Measurements from ENCODE around the gene SUGCT.
"Not testable (repeated sequence)": the region's sequence is repeated elsewhere in the genome, so short reads cannot be mapped to it uniquely, and the experiment has no call there.

SUGCT gene

DNA sequence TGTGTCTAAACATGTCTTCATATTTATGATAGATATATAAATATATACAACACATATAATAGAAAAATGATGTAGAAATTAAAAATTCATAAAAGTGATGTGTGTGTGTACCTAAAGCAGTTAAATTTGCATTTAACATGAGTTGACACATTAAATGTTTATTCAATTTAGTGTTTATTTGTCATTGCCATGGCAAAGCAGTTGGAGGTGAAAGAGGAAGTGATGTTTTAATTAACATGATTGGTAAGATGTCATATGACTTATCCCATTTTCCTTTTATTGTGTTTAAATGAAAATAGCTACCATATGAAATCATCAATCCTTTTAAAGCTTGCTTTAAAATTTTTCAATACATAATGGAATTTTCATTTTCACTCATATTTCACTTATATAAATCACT lies 452.6 kb downstream of the SUGCT start:
- no peak for DNase-seq

DNA sequence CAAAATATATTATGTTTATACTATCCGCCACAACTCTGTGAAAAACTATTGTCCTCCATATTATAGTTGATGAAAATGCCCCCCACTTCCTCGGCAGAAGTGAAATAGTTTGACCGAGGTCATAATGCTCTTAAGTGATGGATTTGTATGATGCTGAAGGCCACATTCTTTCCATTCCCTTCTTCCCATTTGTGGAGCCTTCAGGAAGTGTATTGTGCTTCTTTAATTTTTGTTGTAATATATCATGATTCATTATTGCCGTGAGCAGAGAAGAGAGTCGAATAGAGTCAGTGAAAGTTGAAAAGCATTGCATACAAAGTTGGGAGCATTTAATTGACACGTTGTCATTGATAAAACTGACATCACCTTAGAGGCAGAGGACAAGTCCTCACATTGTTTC lies 460.3 kb downstream of the SUGCT start:
- no peak for DNase-seq

DNA sequence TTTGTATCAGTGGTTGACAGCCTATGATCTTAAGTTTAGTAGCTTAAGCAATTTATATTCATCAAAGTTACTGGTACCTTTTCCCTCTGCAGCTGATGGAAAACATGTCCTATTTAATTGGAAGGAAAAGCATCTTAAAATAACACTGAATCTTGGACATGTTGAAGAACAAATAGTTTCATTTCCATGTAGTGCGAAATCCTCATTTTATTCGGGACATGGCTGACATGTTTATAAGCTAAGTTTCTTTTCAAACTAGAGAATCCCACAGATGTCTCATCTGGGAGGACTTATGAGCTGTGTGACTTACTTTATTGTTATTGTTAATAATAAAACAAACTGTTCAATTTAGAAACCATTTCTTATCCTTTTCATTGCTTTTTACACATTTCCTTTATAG lies 461.0 kb downstream of the SUGCT start:
- no peak for DNase-seq

DNA sequence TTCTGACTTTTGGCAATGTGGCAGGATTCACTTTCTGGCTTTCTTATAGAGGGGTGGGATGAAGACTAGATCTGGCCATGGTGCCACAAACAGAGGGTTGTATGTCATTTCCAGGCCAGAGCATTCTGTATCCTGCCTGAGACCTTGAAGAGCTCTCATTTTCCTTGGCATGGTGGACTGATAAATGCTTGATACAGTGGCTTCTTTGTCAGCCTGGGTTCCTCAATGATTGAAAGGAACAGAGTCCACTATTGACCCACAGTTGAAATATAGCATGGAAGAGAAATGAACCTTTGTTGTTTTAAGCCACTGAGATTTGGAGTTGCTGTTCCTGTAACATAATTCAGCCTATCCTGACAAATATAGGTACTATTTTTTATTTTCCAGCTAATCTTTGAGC lies 462.7 kb downstream of the SUGCT start:
- DNase-seq: no peak

DNA sequence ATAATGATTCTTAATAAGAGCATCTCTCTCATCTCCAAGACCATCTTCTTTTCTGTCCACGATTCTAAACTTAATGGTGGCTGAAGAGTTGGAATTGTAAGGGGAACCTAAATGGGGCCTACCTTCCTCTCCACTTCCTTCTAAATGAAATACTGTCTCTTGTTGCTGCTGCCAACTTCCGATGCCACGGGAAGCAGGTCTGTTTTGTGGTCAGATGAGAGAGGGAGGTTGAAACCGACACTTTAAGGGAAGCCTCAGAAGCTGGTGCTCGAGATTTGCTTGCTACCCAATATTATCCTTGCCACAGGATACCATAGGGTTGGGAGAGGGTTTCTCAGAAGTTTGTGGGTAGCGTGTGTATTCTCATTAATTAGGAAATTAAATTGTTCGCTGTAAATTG lies 464.1 kb downstream of the SUGCT start:
- no peak for DNase-seq

DNA sequence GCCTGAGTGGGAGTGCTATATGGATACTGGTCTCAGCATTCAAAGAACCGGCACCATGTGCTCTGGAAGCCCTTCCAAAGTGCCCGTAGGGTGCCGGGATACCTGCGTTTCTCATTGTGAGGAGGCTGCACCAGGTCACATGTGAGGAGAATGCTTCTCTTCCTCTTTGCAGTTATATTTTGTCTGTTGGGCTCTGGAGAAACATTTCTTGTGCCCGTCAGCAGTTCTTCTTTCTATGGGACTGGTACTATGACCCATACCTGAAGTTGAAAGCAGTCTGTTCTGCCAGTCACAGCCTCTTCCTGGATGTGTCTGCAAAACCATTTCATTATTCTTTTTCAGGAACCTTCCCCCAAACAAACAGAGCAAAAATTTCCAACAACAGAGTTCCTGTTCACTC lies 465.0 kb downstream of the SUGCT start:
- DNase-seq: no peak

DNA sequence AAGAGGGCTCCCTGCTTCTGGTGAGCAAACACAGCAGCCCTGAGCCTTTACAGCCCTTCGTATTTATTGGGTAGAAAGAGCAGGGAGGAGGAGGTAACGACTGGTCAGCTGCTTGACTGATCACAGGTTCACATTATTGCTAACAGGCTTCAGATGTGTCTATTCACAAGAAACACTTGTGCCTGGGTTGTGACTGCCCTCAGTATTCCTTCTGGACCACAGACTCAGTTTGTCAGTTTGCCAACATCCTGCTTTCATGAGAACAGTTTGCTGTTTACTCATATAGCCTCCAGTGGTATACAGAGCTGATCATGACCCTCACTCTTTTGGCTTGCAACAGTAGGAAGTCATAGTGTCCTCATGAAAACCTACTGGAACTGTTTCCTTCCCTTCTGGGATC lies 467.5 kb downstream of the SUGCT start:
- not testable (repeated sequence) for DNase-seq

DNA sequence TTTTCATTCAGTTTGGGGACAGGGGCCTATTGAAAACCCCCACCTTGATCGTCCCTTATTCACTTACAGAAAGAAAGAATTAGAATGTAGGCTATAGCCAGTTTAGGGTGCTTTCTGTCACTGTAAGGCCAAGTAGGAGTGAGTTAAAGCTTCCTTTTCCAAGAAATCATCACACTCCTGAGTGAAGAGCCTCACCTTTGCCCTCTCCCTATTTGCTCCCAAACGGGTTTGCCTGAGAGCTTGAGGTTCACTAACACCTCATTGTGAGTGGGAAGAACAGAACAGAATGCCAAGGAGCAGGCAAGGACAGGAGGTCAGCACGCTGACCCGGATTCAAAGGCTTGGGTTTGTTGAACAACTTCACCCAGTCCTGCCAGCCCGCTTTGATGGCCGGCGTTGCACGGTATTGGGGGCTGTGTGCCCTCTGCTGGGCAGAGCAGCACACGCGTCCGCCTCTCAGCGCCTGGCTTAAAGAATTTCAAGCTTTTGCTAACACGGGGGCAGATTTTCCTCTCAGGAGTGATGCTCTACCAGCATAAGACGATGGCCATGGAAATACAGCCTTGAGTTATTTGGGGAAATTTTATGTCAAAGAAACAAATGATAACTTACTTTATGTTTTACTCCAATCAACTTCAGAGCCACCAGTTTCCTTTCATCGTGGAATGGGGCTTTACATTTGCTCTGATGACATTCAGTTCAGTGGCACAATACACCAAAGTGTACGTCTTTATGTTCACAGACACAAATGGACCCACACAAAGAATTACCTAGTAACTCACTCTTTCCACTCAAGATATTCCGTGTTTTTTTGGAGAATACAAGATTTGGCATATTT lies 470.0 kb downstream of the SUGCT start:
- peak; percentile 82 for DNase-seq

DNA sequence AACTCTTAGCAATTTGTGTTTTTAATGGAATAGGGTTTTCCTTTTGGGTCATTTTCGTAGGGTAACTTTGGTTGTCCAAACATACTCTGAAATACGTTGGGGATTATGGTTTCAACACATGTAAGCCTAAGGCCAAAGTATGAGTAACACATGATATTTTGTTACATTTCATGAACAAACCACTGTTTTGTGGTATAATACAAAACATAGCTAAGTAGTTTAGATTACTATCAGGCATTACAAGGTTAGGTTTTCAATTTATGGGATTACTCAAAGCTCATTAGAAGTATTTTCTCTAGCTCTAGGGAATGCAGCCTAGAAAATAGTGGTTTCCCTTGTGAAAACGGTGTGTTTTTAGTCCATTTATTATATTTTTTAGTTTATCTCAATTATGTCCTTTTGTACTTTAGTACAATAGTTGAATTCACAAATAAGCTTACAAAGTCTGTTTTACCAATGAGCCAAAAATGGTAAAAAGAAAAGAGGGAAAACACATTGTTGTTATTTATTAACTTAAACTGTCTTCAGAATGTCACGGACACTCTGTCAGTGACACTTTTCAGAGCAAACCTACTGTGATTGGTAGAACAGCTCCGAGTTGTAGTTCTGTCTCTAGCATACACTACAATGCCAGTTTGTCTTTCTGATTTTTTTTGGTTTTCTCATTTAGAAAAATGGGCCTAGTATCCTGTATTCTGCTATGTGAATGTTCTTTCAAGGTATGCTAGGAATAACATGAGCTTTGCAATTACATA lies 473.7 kb downstream of the SUGCT start:
- DNase-seq: no peak

DNA sequence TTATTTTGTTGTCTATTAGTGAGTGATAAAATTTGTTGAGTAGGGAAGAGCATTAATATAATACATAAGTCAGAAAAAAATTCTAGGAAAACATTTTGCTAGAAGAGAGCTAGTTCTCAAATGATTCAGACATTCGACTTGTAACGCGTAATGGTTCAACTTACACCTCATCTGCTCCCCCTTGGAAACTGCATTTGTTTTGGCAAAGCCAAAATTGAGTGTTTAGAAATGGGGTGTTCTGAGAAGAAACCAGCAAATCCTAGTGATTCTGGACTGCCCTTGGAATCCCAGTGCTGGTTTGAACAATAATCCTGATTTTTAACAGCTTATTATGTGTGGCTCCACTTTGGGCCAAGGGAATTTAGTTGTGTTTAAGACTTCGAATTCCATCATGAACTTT lies 475.7 kb downstream of the SUGCT start:
- no peak for DNase-seq

DNA sequence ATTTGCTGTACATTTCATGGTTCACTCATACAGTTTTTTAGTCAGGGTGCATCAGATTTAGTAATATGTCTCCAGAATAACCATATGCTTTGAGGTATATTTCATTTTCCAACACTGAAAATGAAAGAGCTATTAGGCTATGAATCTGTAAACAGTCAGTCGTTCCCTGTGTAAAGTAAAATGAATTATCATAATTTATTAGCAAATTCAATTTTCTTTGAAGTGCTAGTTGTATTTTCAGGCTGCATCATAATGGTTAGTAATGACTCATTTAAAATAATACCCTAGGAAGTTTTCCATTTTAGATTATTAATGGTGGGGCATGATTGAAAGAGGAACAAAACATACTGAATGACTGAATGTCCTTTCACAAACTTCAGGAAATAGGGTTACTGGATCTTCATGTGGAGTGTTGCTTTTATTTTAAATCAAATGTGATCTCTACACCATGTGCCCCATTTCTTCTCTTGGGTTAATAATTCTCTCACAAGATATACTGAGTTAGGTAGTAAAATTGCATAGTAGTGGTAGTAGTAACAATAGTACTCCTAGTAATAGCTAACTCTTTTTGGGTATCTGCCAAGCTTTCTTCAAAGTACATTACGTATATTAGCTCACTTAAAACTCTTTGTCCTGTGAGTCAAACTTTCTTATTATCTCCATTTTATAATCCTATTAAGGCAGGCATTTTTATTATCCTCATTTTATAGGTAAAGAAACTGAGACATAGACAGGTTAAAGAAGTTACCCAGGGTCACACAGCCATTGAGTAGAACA lies 476.5 kb downstream of the SUGCT start:
- no peak for DNase-seq

DNA sequence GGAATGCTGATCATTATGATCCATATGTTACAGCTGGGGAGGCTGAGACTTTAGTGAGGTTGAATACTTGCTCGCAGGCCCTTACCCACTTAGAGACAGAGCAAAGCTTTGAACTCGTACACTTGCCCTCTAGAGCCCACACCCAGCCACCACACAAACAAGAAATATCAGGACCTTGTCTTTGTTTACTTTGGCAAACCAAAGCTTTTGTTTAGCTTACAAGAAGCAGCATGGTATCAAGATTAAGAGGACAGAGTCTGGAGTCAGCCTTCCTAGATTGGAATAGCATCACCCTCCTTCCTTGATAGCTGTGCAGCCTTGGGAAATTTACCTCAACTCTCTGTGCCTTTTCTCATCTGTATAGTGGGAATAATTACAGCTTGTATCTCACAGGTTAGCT lies 477.5 kb downstream of the SUGCT start:
- no peak for DNase-seq

DNA sequence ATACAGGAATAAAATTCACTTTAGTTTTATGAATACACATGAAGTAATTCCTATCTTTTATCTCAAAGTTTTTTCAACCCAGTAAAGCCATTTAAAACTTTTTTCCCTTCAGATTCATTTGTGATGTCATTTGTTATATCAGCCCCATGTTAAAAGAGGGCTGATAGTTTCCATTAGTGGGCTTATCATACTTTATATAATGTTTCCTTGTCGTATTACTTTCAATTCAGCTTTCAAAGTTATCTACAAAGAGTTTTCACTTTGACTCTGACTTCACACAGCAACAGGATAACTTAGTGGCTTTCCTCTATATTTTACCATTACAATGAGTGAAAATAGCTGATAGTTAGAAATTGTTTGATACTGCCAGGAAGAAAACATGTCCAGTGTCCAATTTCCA lies 484.8 kb downstream of the SUGCT start:
- no peak for DNase-seq

DNA sequence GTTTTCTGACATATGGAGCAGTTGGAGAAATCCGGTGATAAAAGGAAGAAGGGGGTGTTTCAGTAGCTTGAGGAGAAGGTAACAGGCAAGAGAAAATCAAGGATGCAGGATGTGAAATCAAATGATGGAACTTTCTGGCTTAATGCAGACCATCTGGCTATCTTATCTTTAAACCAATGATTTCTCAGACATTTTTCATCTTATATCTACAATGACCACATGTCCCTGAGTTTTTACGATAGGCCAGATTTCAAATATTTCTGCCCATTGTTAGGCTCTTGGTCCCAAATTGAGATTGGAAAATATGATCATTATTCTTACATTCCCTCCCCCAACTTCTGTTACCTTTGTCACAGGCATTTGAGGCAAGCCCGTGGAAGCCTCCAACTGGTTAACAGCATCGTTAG lies 486.8 kb downstream of the SUGCT start:
- DNase-seq: no peak

DNA sequence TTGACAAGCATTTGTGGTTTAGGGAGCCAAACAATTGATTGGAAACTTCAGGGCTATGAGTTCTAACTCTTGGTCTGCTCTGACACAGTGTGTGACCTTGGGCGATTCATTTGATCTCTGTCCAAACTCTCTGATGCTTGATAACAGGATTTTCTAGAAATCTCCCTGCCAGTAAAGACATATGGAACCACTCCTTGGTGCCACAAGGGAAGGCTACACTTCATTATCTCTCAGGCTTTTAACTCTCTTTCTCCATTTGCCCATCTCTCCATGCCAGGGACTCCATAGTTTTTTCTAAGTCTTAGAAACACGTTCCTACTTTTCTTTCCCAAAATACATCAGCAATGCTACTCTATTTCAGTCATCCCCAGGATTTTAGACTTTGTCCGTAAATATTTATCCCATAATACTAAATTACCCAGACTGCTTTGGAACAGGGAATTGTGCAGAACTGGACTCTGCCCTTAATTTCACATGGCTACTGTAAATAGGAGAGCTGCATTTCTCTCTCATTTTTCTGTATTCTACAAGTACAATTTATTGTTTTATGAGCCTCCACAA lies 488.2 kb downstream of the SUGCT start:
- no peak for DNase-seq

DNA sequence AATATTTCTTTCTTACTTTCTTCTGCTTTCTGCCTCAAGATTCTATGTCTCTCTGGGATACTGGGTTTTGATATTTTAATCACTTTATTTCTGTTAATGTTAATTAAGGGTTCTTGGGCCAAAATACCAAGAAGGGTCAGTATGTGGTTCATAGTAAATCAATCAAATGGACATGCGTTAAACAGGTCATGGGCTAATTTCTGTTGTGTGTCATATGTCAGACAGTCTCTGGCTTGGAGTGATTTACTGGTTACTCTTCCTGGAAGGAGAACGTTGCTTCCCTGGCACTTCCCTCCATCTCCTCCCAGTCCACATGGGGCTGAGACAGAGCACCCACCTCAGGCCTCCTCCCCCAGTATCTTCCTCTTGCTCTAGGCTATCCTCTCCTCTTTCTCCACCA lies 489.1 kb downstream of the SUGCT start:
- no peak for DNase-seq

DNA sequence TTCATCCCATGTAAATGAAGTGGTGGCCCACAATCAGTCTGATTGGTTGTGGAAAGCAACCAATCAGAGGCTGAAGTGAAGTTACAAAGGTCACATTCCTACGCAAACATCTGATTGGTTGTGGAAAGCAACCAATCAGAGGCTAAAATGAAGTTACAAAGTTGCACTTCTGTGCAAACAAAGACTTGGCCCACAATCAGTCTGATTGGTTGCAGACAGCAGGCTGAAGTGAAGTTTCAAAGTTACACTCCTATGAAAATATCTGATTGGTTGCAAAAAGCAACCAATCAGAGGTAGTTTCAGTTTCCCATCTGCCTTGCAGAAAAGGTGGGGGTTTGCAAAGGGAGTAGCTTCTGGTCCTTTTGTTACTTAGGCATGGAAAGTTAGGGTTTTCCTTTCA lies 492.6 kb downstream of the SUGCT start:
- not testable (repeated sequence) for DNase-seq

DNA sequence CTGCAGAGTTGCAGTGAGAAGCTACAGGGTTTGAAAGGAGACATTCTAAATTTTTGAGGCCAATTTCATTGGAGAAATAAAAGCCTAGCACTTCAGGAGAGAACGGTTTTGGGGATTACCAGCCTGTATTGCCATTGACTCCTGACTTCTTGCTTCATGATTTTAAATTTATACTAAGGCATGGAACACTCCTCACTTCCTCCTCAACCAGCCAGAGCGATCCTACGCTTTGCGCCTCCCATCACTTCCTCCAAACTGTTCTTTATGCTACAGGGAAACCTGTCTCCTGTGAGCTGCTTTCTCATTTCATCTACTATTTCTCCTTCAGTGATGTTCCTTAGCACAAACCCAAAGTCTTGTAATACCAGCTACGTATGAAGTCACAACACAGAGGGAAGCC lies 495.1 kb downstream of the SUGCT start:
- no peak for DNase-seq

DNA sequence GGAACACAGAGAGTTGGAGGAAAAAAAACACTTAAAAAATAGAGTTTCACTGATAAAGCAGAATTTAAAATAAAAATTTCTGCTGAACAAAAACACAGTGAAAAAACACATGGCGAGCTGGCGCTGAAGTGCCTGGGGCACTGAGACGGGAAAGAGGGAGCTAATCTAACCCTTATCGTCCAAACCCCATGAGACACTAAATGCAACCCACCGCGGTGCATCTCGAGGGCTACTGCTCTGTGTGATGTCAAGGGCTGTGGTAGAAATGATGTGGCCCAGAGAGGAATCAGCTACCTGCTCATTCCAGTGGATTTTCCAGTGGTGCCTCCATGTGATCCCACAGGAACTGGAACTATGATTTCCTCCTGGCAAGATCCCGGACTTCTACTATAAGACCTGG lies 499.3 kb downstream of the SUGCT start:
- no peak for DNase-seq

DNA sequence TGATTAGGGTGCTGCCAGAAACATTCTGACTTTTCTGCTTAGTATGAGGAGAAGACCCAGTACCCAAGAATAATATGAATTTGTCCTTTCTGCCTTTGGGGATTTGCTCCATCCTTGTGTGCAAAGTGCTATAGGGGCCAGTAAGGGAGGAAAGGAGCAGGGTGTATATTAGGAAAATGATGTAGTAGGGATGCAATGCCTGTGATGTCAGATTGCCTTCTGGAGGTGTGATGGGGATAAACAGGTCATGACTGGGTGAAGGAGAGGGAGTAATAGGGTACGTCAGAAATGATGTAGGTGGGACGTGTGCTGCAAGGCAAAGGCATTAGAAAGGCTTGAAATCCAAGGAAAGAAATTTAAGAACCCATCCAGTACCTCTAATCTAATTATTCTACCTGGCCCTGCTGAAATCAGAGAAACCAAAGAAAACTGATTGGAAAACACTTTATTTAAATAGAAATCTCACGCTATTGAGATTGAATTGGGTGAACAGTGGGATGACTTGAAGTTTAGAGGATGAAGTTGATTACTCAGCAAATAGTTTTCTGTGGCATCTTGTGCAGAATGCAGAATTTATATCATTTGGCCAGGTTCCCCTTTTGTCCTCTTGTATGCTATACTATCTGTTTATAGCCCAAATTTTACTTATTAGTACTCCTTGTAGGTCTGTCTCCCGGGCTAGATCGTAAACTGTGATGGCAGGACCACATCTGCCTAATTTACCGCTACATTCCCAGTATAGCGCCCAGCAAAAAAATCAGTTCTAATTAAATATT lies 503.9 kb downstream of the SUGCT start:
- no peak for DNase-seq

DNA sequence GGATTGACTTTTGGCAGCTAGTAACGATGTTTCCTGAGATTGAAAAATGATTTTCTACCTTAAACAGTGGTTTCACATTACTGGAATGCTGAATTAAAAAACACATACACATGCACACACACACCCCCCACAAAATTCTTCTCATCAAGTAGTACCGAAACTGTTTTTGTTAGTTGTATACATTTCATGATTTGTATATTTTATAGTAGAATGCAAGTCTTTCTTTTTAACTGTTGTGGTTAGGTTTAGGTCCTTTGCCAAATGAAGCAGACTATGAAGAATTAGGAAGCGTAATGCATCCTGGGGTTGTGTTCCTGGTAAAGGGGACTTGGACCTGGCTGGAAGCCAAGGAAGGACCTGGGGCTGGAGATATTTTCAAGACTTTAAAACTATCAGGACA lies 505.8 kb downstream of the SUGCT start:
- DNase-seq: no peak

DNA sequence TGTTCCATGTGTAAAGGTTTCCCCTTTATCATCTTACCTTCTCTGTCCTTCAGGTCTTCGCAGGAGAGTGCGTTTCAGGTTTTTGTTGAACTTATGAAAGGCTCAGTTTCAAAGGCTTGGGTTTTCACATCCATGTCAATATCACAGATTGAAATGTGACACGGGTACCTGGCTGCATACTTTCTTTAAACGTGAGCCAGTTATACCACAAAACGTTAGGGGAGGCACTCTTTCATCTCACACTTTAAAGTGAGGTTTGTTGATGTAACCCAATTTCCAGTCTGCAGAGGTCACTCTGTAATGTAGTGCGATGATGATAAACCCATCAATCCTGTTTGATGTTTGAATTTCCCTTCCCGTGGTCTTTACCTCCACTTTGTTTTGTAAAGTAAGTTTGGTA lies 506.9 kb downstream of the SUGCT start:
- no peak for DNase-seq

DNA sequence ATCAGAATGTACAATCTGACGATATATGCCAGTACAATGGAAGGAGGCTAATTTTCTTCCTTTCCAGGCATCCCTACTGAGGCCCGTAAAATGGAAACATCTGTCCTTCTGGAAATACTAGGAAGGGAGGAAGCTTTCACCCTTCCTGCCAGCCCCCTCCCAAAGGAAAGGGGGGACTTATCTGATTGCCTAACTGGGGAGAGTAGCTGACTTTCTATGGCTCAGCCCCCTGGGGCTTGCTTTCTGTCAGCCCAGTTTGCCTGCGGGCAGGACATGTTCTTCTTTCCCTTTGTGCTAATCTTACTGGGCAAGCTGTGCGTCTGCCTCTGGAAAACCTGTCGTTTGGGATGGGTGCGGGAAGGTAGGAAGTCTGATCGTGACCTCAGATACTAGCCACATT lies 508.9 kb downstream of the SUGCT start:
- peak; percentile 72 for DNase-seq

All from islet precursor cell (in vitro differentiated cells).